ENCODE data around the gene RNF133.
"Not testable (repeated sequence)": the region's sequence is repeated elsewhere in the genome, so short reads cannot be mapped to it uniquely, and the experiment has no call there.

RNF133 gene

GRCh38 chr7:122691569-122692235 is 7.2 kb downstream of the RNF133 start:
- no peak for DNase-seq

- no peak for DNase-seq
Observed at GRCh38 chr7:122689346-122690109, 9.4 kb downstream of the RNF133 start.

GRCh38 chr7:122688400-122688998 is 10.4 kb downstream of the RNF133 start:
- no peak for DNase-seq

GRCh38 chr7:122686360-122686878 is 12.5 kb downstream of the RNF133 start:
- DNase-seq: no peak

GRCh38 chr7:122684504-122684903 is 14.4 kb downstream of the RNF133 start:
- no peak for DNase-seq

- no peak for DNase-seq
Observed at GRCh38 chr7:122682815-122683550, 15.9 kb downstream of the RNF133 start.

GRCh38 chr7:122681186-122681585 is 17.7 kb downstream of the RNF133 start:
- not testable (repeated sequence) for DNase-seq

GRCh38 chr7:122679813-122680212 is 19.1 kb downstream of the RNF133 start:
- DNase-seq: no peak

GRCh38 chr7:122679269-122679709 is 19.6 kb downstream of the RNF133 start:
- DNase-seq: not testable (repeated sequence)

- no peak for DNase-seq
Observed at GRCh38 chr7:122677149-122677548, 21.8 kb downstream of the RNF133 start.

GRCh38 chr7:122676466-122676865 is 22.5 kb downstream of the RNF133 start:
- DNase-seq: no peak

GRCh38 chr7:122675621-122676020 is 23.3 kb downstream of the RNF133 start:
- DNase-seq: no peak

GRCh38 chr7:122675011-122675410 is 23.9 kb downstream of the RNF133 start:
- DNase-seq: no peak

GRCh38 chr7:122674502-122674901 is 24.4 kb downstream of the RNF133 start:
- DNase-seq: no peak

GRCh38 chr7:122673951-122674350 is 25.0 kb downstream of the RNF133 start:
- no peak for DNase-seq

- DNase-seq: no peak
Observed at GRCh38 chr7:122672536-122672935, 26.4 kb downstream of the RNF133 start.

- no peak for DNase-seq
Observed at GRCh38 chr7:122663733-122664132, 35.2 kb downstream of the RNF133 start.

GRCh38 chr7:122658856-122659255 is 40.1 kb downstream of the RNF133 start:
- no peak for DNase-seq

GRCh38 chr7:122653685-122654084 is 45.2 kb downstream of the RNF133 start:
- no peak for DNase-seq

- DNase-seq: peak in 1 of 56 donors; percentile 1
Observed at GRCh38 chr7:122652876-122653275, 46.0 kb downstream of the RNF133 start.

GRCh38 chr7:122651451-122651850 is 47.5 kb downstream of the RNF133 start:
- DNase-seq: no peak

Data from nucleus accumbens (tissue), 56 donors.